GM19328 (cell line): ENCODE measurements around the gene ARID5B.
A peak's percentile ranks its signal among the peaks of the same experiment; 100 is the strongest.
"Not testable (repeated sequence)": the region's sequence is repeated elsewhere in the genome, so short reads cannot be mapped to it uniquely, and the experiment has no call there.

Experiments
- ATAC-seq: cut with Tn5 transposase; IDR thresholded peaks from one replicate; pipeline ENCODE4 v1.9.1; 2021; ENCODE audit warnings: mild to moderate bottlenecking, moderate library complexity; ENCODE audit not compliant: unreplicated experiment

The ARID5B gene

GRCh38 chr10:61964059-61964709 is 62.7 kb downstream of the ARID5B start:
- ATAC-seq, result no peak

- ATAC-seq, result no peak
Observed at GRCh38 chr10:61964949-61965702, 63.6 kb downstream of the ARID5B start.

- no peak for ATAC-seq
Observed at GRCh38 chr10:61965703-61966395, 64.3 kb downstream of the ARID5B start.

- ATAC-seq, result no peak
Observed at GRCh38 chr10:61967298-61967697, 65.8 kb downstream of the ARID5B start.

GRCh38 chr10:61970182-61971002 is 68.9 kb downstream of the ARID5B start:
- ATAC-seq, result no peak

GRCh38 chr10:61971003-61971325 is 69.5 kb downstream of the ARID5B start:
- no peak for ATAC-seq

GRCh38 chr10:61973169-61973568 is 71.7 kb downstream of the ARID5B start:
- ATAC-seq, result no peak

GRCh38 chr10:61973906-61974305 is 72.4 kb downstream of the ARID5B start:
- no peak for ATAC-seq

GRCh38 chr10:61974601-61975390 is 73.3 kb downstream of the ARID5B start:
- ATAC-seq, result peak; percentile 18

- ATAC-seq, result peak; percentile 75
Observed at GRCh38 chr10:61975391-61975932, 74.0 kb downstream of the ARID5B start.

GRCh38 chr10:61976951-61977721 is 75.6 kb downstream of the ARID5B start:
- not testable (repeated sequence) for ATAC-seq

- no peak for ATAC-seq
Observed at GRCh38 chr10:61978965-61979364, 77.5 kb downstream of the ARID5B start.

GRCh38 chr10:61981460-61981859 is 80.0 kb downstream of the ARID5B start:
- no peak for ATAC-seq

GRCh38 chr10:61983255-61983654 is 81.8 kb downstream of the ARID5B start:
- no peak for ATAC-seq

GRCh38 chr10:61984803-61985418 is 83.4 kb downstream of the ARID5B start:
- ATAC-seq, result no peak

- no peak for ATAC-seq
Observed at GRCh38 chr10:61985715-61986114, 84.2 kb downstream of the ARID5B start.

- no peak for ATAC-seq
Observed at GRCh38 chr10:61986382-61986781, 84.9 kb downstream of the ARID5B start.

- no peak for ATAC-seq
Observed at GRCh38 chr10:61986788-61987492, 85.4 kb downstream of the ARID5B start.
